Measurements from ENCODE around the gene UGT2B7.
"Not testable (repeated sequence)": the region's sequence is repeated elsewhere in the genome, so short reads cannot be mapped to it uniquely, and the experiment has no call there.

The UGT2B7 gene

GRCh38 chr4:69092980-69093568, 3.2 kb upstream of the UGT2B7 start:
- H3K36me3 ChIP-seq (ENCODE audit: control insufficient read depth, insufficient read depth, low read length), result no peaks in the 10 kb centered on the region
- no peaks in the 10 kb centered on the region for H3K27me3 ChIP-seq (replicated peaks; ENCODE audit: control insufficient read depth, insufficient read depth, low read length)
- H3K4me3 ChIP-seq (replicated peaks; ENCODE audit: low read depth, low read length), result no peak overlapping the region
- no peak for DNase-seq (ENCODE audit: extremely low read depth, insufficient read length)
- TF ChIP-seq CTCF (IDR thresholded peaks at IDR 0.05; ENCODE audit: insufficient read depth, low read length, poor library complexity, severe bottlenecking), result no peak

- no peak for TF ChIP-seq CTCF (IDR thresholded peaks at IDR 0.05; ENCODE audit: insufficient read depth, low read length, poor library complexity, severe bottlenecking)
- H3K36me3 ChIP-seq (ENCODE audit: control insufficient read depth, insufficient read depth, low read length), result no peaks in the 10 kb centered on the region
- no peak overlapping the region for H3K4me3 ChIP-seq (replicated peaks; ENCODE audit: low read depth, low read length)
- no peaks in the 10 kb centered on the region for H3K27me3 ChIP-seq (replicated peaks; ENCODE audit: control insufficient read depth, insufficient read depth, low read length)
- DNase-seq (ENCODE audit: extremely low read depth, insufficient read length), result no peak
Measured at GRCh38 chr4:69093681-69094080, 2.6 kb upstream of the UGT2B7 start.

GRCh38 chr4:69095301-69095731, 958 bp upstream of the UGT2B7 start:
- H3K36me3 ChIP-seq (ENCODE audit: control insufficient read depth, insufficient read depth, low read length), result no peaks in the 10 kb centered on the region
- no peak for TF ChIP-seq CTCF (IDR thresholded peaks at IDR 0.05; ENCODE audit: insufficient read depth, low read length, poor library complexity, severe bottlenecking)
- no peak for DNase-seq (ENCODE audit: extremely low read depth, insufficient read length)

GRCh38 chr4:69096810-69097209, 536 bp downstream of the UGT2B7 start:
- TF ChIP-seq CTCF (IDR thresholded peaks at IDR 0.05; ENCODE audit: insufficient read depth, low read length, poor library complexity, severe bottlenecking), result no peak
- no peak for DNase-seq (ENCODE audit: extremely low read depth, insufficient read length)
- Histone ChIP-seq H3K27me3 (replicated peaks; ENCODE audit: control insufficient read depth, insufficient read depth, low read length) (no peaks in the 10 kb centered on the region), H3K4me3 (replicated peaks; ENCODE audit: low read depth, low read length) (no peak overlapping the region), H3K36me3 (ENCODE audit: control insufficient read depth, insufficient read depth, low read length) (no peaks in the 10 kb centered on the region)

More at GRCh38 chr4:69095301-69095731, 958 bp upstream of the UGT2B7 start:
- Histone ChIP-seq H3K27me3 (replicated peaks; ENCODE audit: control insufficient read depth, insufficient read depth, low read length) (no peaks in the 10 kb centered on the region), H3K4me3 (replicated peaks; ENCODE audit: low read depth, low read length) (no peak overlapping the region)

GRCh38 chr4:69098470-69098869, 2.2 kb downstream of the UGT2B7 start:
- H3K36me3 ChIP-seq (ENCODE audit: control insufficient read depth, insufficient read depth, low read length), result no peaks in the 10 kb centered on the region
- TF ChIP-seq CTCF (IDR thresholded peaks at IDR 0.05; ENCODE audit: insufficient read depth, low read length, poor library complexity, severe bottlenecking), result no peak
- no peak for DNase-seq (ENCODE audit: extremely low read depth, insufficient read length)
- no peaks in the 10 kb centered on the region for H3K27me3 ChIP-seq (replicated peaks; ENCODE audit: control insufficient read depth, insufficient read depth, low read length)
- no peak overlapping the region for H3K4me3 ChIP-seq (replicated peaks; ENCODE audit: low read depth, low read length)

GRCh38 chr4:69099910-69100309, 3.6 kb downstream of the UGT2B7 start:
- Histone ChIP-seq H3K36me3 (ENCODE audit: control insufficient read depth, insufficient read depth, low read length) (no peaks in the 10 kb centered on the region), H3K27me3 (replicated peaks; ENCODE audit: control insufficient read depth, insufficient read depth, low read length) (no peaks in the 10 kb centered on the region), H3K4me3 (replicated peaks; ENCODE audit: low read depth, low read length) (no peak overlapping the region)
- TF ChIP-seq CTCF (IDR thresholded peaks at IDR 0.05; ENCODE audit: insufficient read depth, low read length, poor library complexity, severe bottlenecking), result no peak
- DNase-seq (ENCODE audit: extremely low read depth, insufficient read length), result no peak

GRCh38 chr4:69102668-69103067, 6.4 kb downstream of the UGT2B7 start:
- H3K27me3 ChIP-seq (replicated peaks; ENCODE audit: control insufficient read depth, insufficient read depth, low read length); H3K4me3 ChIP-seq (replicated peaks; ENCODE audit: low read depth, low read length); H3K36me3 ChIP-seq (ENCODE audit: control insufficient read depth, insufficient read depth, low read length); DNase-seq (ENCODE audit: extremely low read depth, insufficient read length): not testable (repeated sequence)

All from GM06990 (cell line).